ENCODE data around the gene ZMYND11.

- no peak for TF ChIP-seq CTCF (IDR thresholded peaks at IDR 0.05 in 8 of 11, conservative IDR thresholded peaks at IDR 0.05 in 3 of 11)
- no peak for TF ChIP-seq POLR2A (IDR thresholded peaks at IDR 0.05)
- TF ChIP-seq POLR2AphosphoS5 (IDR thresholded peaks at IDR 0.05) = peak in 2 of 3 donors; percentile 23 to 41
Measured at GRCh38 chr10:285216-285615, 150.0 kb downstream of the ZMYND11 start.
